AG04450 (cell line): ENCODE data around the gene ARHGAP26. TPM values are rescaled to one million over a fixed set of nuclear protein-coding genes. Genes with fewer than 3 reads are reported as not detected.

Source experiments
- CTCF ChIA-PET: fragments of 300-600, 350-600 bp; formaldehyde crosslinking; extraction: SDS; loops from one replicate; lab custom pipeline; 2022; ENCODE audit warnings: antibody characterized with exemption, inconsistent platforms; lab: Charles Lee
- POLR2A ChIA-PET: fragments of 350-600 bp; formaldehyde crosslinking; extraction: SDS; loops from one replicate; lab custom pipeline; 2021; ENCODE audit warnings: antibody characterized with exemption, inconsistent platforms; lab: Yijun Ruan, JAX
- DNase-seq: peaks from one replicate; pipeline ENCODE4 v3.0.0-alpha.2; 2011; ENCODE audit warnings: low read depth, low spot score
- H3K27ac ChIP-seq: one replicate; pipeline ENCODE4 v1.5.1; 2012; ENCODE audit warnings: low read depth, low read length, control low read depth
- H3K27me3 ChIP-seq: one replicate; pipeline ENCODE4 v1.6.0; 2012; ENCODE audit warnings: low read length; ENCODE audit not compliant: control insufficient read depth, insufficient read depth
- H3K4me3 ChIP-seq: 2 replicates; pipeline ENCODE4 v1.5.1; 2011; ENCODE audit warnings: mild to moderate bottlenecking, low read depth, low read length, control low read depth
- H3K9me3 ChIP-seq: 2 replicates; pipeline ENCODE4 v1.5.1; 2012; ENCODE audit warnings: low read length; ENCODE audit not compliant: control insufficient read depth, insufficient read depth
- polyA plus RNA-seq: library from polyadenylated mRNA; depleted of rRNA; stranded (reverse); fragments of >200 nt; gene quantifications from 2 replicates; pipeline ENCODE4 v1.2.3, GENCODE V29; 2011
- TF ChIP-seq, protein P1 (sequence below): IDR thresholded peaks from 2 replicates; pipeline ENCODE4 v1.5.1; 2011; ENCODE audit warnings: low read depth, low read length, control low read depth, inconsistent platforms

ARHGAP26 gene
- polyA plus RNA-seq, 1 experiment = 0.56 TPM

DNA sequence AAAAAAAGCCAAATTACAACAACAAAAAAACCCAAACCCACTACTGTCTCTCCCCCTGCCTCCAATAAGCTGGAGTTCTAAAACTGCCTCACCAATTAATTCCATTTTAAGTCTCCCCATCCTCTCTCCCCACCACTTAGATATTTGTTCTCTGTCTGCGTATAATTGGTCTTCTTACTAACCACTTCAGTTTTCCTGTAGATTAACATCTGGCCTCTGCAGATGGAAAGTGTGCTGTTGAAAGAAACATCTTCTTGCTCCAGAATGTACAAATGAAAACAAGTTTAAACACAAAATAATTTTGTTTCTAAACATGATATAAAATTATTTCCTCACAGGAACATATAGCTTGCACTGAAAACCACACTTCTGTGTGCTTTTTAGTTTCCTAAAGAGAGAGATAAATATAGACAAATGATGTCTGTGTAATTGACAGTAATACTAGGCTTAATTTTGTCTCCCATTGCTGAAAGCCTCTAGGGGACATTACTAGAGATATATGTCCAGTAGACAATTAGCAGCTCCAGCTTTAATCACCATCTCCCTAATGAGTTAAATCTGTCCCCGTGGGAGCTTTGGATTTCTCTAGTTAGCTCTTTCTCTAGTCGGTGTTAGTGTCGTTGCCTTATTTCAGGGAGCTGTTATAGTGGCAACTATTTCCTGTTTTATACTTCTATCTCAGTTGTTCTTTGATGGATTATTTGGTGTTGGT is 164.0 kb downstream of the ARHGAP26 start:
- Histone ChIP-seq H3K4me3 (no peak overlapping the region), H3K9me3 (no peaks in the 10 kb centered on the region), H3K27me3 (no peaks in the 10 kb centered on the region), H3K27ac (no peak overlapping the region)
- ChIA-PET CTCF (interaction anchor here (1.6 to 1.8 kb wide), 2 partner anchors 9 to 12 kb away, joined by 4 to 5 read pairs; no protein-coding TSS in a partner anchor), POLR2A (interaction anchor here (0.7 kb wide), 1 partner anchor 347 kb away, joined by 3 read pairs; no protein-coding TSS in a partner anchor)
- no peak for DNase-seq
- TF ChIP-seq, protein P1, sequence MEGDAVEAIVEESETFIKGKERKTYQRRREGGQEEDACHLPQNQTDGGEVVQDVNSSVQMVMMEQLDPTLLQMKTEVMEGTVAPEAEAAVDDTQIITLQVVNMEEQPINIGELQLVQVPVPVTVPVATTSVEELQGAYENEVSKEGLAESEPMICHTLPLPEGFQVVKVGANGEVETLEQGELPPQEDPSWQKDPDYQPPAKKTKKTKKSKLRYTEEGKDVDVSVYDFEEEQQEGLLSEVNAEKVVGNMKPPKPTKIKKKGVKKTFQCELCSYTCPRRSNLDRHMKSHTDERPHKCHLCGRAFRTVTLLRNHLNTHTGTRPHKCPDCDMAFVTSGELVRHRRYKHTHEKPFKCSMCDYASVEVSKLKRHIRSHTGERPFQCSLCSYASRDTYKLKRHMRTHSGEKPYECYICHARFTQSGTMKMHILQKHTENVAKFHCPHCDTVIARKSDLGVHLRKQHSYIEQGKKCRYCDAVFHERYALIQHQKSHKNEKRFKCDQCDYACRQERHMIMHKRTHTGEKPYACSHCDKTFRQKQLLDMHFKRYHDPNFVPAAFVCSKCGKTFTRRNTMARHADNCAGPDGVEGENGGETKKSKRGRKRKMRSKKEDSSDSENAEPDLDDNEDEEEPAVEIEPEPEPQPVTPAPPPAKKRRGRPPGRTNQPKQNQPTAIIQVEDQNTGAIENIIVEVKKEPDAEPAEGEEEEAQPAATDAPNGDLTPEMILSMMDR = no peak

DNA sequence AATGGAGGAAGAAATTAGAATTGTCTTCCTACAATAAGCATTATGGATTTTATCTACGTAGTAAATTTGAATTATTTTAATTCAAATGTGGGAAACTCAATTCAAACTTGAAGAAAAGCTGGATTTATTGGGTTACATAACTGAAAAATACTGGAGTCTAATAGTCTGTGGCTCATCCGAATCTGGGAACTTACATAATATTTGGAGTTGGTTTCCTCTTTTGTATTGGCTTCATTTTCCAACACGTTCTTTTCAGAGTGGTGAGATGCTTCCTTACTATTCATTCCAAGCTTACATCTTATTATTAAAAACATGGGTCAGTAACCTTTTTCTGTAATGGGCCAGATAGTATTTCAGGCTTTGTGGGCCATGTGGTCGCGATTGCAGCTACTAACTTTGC is 164.8 kb downstream of the ARHGAP26 start:
- CTCF ChIA-PET = interaction anchor here (1.2 to 1.8 kb wide), 2 partner anchors 9 to 222 kb away, joined by 4 to 7 read pairs; no protein-coding TSS in a partner anchor
- TF ChIP-seq, protein P1 = no peak
- DNase-seq = no peak
- Histone ChIP-seq H3K27ac (no peak overlapping the region), H3K4me3 (no peak overlapping the region), H3K9me3 (no peaks in the 10 kb centered on the region), H3K27me3 (no peaks in the 10 kb centered on the region)
- POLR2A ChIA-PET = no interaction called here

DNA sequence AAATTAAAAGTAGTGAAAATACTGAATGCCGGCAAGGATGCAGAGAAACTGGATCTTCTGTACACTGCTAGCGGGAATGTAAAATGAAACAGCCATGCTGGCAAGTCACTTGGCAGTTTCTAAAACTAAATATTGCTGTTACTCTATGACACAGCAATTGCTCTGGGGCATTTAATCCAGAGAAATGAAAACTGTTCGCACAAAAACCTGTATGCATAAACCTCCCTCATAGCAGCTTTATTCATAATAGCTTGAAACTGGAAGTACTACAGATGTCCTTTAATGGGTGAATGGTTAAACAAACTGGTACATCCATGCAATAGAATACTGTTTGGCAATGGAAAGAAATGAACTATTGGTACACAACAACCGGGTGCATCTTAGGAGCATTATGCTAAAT is 167.2 kb downstream of the ARHGAP26 start:
- ChIA-PET POLR2A (no interaction called here), CTCF (interaction anchor here (0.9 kb wide), 1 partner anchor 224 kb away, joined by 3 read pairs; no protein-coding TSS in a partner anchor)
- TF ChIP-seq, protein P1 = no peak
- H3K4me3 ChIP-seq = no peak overlapping the region
- no peak overlapping the region for H3K27ac ChIP-seq
- H3K9me3 ChIP-seq = no peaks in the 10 kb centered on the region
- DNase-seq = no peak
- no peaks in the 10 kb centered on the region for H3K27me3 ChIP-seq

DNA sequence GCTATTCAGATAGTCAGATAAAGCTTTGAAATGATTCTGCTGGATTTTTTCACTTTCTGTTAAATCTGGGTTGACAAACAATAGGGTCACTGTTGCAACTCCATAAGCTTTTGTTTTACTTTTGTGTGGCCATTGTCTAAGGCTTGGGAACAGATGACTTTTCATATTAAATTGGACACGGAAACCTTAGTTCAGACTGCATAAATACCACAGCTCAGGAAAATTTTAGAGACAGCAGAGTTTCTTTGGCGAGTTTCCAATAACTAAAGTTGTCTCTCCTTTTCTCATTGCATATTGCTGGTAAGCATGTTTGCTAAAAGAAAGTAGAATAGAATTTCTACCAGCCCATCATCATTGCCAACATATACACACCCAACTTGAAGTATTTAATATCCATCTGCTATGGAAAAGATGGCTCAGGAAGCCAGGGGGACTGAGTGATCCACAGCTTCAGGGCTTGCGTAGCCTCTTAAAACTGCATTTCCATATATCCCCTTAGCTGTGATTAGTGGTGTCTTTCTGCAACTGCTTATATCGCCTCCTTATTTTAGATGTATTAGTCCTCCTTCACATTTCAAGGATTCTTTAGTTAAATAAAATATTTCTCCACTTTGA is 168.2 kb downstream of the ARHGAP26 start:
- POLR2A ChIA-PET = no interaction called here
- DNase-seq = no peak
- Histone ChIP-seq H3K9me3 (no peaks in the 10 kb centered on the region), H3K27ac (no peak overlapping the region), H3K27me3 (no peaks in the 10 kb centered on the region), H3K4me3 (no peak overlapping the region)
- TF ChIP-seq, protein P1 = no peak
- CTCF ChIA-PET = interaction anchor here (0.9 to 1.0 kb wide), 2 partner anchors 64 to 225 kb away, joined by 3 read pairs; no protein-coding TSS in a partner anchor

DNA sequence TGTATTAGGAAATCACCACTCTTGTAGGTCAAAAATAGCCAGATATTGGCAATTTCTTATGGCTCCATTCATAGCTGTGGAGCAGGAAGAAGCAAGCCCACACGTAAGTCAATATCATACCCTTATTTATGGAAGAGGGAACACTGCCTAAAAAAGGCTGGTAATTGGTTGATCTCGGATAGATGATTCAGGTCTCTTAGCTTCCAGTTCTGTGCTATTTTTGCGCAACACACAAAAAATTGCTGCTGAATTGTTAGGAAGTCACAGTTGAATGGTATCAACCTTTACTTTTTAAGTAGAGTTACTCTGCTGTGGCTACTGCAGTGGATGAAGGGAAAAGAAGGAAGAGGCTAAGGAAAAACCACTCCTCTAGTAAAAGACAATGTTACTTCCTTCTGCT is 168.8 kb downstream of the ARHGAP26 start:
- DNase-seq = no peak
- Histone ChIP-seq H3K27me3 (no peaks in the 10 kb centered on the region), H3K27ac (no peak overlapping the region), H3K4me3 (no peak overlapping the region), H3K9me3 (no peaks in the 10 kb centered on the region)
- ChIA-PET CTCF (interaction anchor here (1.0 to 1.8 kb wide), 2 partner anchors 13 to 64 kb away, joined by 3 to 5 read pairs; no protein-coding TSS in a partner anchor), POLR2A (no interaction called here)
- TF ChIP-seq, protein P1 = no peak
